Transverse colon (tissue), 4 donors: ENCODE measurements around the gene SPNS3. TPM values are rescaled to one million over a fixed set of nuclear protein-coding genes. Genes with fewer than 3 reads are reported as not detected.

Source experiments
- DNase-seq: peaks from one replicate; pipeline ENCODE4 v3.0.0-alpha.2; 2019
- H3K27ac ChIP-seq, 4 donors: fragments of 200-600 bp; sonication (generic); 2 replicates each; pipeline ENCODE4 v1.5.1; 2016 to 2018; ENCODE audit warnings: inconsistent platforms in 4 of 4
- H3K27me3 ChIP-seq: fragments of 200-600 bp; sonication (generic); 2 replicates; pipeline ENCODE4 v1.5.1; 2017; ENCODE audit warnings: inconsistent platforms
- H3K36me3 ChIP-seq, 4 donors: fragments of 200-600 bp; sonication (generic); 2 replicates each; pipeline ENCODE4 v1.5.1; 2017 to 2019; ENCODE audit warnings: inconsistent platforms in 4 of 4
- H3K4me1 ChIP-seq, 4 donors: fragments of 200-600 bp; sonication (generic); 2 replicates each; pipeline ENCODE4 v1.5.1; 2017 to 2020; ENCODE audit warnings: inconsistent platforms in 4 of 4
- H3K4me3 ChIP-seq, 4 donors: fragments of 200-600 bp; sonication (generic); 1 replicate in 1 of 4; 2 replicates in 3 of 4; pipeline versions ENCODE4 v1.5.1 to v1.6.1; 2017 to 2019; ENCODE audit warnings: inconsistent platforms in 4 of 4
- H3K9me3 ChIP-seq, 2 donors: fragments of 200-600 bp; sonication (generic); 2 replicates each; pipeline ENCODE4 v1.5.1; 2017 to 2019; ENCODE audit warnings: inconsistent platforms in 2 of 2
- EP300 ChIP-seq: sonication (generic); formaldehyde crosslinking; IDR thresholded peaks from one replicate; pipeline ENCODE4 v1.6.1; 2017; ENCODE audit warnings: antibody characterized with exemption, low read depth
- POLR2A ChIP-seq: fragments of 450-650 bp; IDR thresholded peaks from one replicate; pipeline ENCODE4 v1.6.1; 2016; ENCODE audit warnings: antibody characterized with exemption, mild to moderate bottlenecking, moderate library complexity
- POLR2AphosphoS5 ChIP-seq, 3 donors: sonication (generic); formaldehyde crosslinking; IDR thresholded peaks; one replicate each; pipeline ENCODE4 v1.6.1; 2016; ENCODE audit warnings: antibody characterized with exemption in 3 of 3
- WGBS, 2 donors: methylation state at CpG; one replicate each; pipeline ENCODE4 v1.1.5; 2018; ENCODE audit warnings: low coverage in 1 of 2; 5-methylcytosine and 5-hydroxymethylcytosine counted together
- in situ Hi-C, 4 donors: fragments of 200-750 bp; cut with MboI; loops; one replicate each; pipeline versions ENCODE4 v1.15.0 to v1.15.1; 2017; ENCODE audit warnings: low sequenced_read_pairs in 3 of 4, low pct_ligation_motif_present in 1 of 4, low pct_unique_long_range_greater_than_20kb in 1 of 4
- intact Hi-C: fragments of 100-400 bp; cut with DNase I; formaldehyde crosslinking; loops from one replicate; pipeline ENCODE4 v1.15.1; 2023; ENCODE audit warnings: low total_unique reads
- total RNA-seq, 4 donors: library from RNA; depleted of rRNA; stranded (reverse); fragments of >200 nt; gene quantifications; one replicate each; pipeline ENCODE4 v1.1.0, GENCODE V29; 2016
- TF ChIP-seq, protein P1 (sequence below), 5 experiments: fragments of 200-600 bp in 3 of 5; fragments of 450-650 bp in 2 of 5; sonication (generic) in 3 of 5; IDR thresholded peaks; 1 replicate in 2 of 5; 2 replicates in 3 of 5; pipeline ENCODE4 v1.5.1; 2016 to 2017; ENCODE audit warnings: antibody characterized with exemption in 5 of 5, inconsistent platforms in 3 of 5, mild to moderate bottlenecking in 2 of 5, moderate library complexity in 1 of 5

SPNS3 gene
- total RNA-seq, 4 donors from 2014 or later, result not detected

DNA sequence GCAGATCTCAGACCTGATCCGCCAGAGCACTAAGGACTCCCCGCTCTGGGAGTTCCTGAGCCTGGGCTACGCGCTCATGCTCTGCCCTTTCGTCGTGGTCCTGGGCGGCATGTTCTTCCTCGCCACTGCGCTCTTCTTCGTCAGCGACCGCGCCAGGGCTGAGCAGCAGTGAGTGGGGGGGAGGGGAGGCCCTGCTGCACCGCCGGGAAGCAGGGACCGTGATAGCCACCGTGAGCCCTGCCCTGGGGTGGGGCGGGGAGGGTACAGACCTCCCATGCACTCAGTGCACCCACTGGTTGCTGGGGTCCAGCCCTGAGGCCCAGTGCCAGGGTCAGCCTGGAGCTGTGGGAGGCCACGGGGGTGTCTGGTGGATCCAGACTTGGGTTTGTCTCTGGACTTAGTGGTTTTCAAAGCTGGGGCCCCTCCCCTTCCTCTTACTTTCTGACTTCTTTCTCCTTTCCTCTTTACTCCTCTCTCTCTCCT, 102.6 kb downstream of the SPNS3 start:
- H3K27me3 ChIP-seq, result peaks cover 24% of the 10 kb centered on the region
- in situ Hi-C loops, result no loop called here
- peak overlapping the region in 1 of 4 donors; percentile 0 for H3K4me3 ChIP-seq
- H3K9me3 ChIP-seq, result no peaks in the 10 kb centered on the region
- peak overlapping the region in 3 of 4 donors; percentile 30 to 47 (median 35) for H3K27ac ChIP-seq
- TF ChIP-seq EP300 (no peak), POLR2A (no peak), POLR2AphosphoS5 (IDR thresholded peaks at IDR 0.05) (no peak)
- TF ChIP-seq, protein P1, sequence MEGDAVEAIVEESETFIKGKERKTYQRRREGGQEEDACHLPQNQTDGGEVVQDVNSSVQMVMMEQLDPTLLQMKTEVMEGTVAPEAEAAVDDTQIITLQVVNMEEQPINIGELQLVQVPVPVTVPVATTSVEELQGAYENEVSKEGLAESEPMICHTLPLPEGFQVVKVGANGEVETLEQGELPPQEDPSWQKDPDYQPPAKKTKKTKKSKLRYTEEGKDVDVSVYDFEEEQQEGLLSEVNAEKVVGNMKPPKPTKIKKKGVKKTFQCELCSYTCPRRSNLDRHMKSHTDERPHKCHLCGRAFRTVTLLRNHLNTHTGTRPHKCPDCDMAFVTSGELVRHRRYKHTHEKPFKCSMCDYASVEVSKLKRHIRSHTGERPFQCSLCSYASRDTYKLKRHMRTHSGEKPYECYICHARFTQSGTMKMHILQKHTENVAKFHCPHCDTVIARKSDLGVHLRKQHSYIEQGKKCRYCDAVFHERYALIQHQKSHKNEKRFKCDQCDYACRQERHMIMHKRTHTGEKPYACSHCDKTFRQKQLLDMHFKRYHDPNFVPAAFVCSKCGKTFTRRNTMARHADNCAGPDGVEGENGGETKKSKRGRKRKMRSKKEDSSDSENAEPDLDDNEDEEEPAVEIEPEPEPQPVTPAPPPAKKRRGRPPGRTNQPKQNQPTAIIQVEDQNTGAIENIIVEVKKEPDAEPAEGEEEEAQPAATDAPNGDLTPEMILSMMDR (IDR thresholded peaks at IDR 0.05), result no peak
- WGBS, 2 donors, result 40 to 64% methylated on average over 1 to 15 of the region's 19 CpGs
- H3K4me1 ChIP-seq, result peaks cover 6 to 39% (median 24%) of the 10 kb centered on the region in 4 donors
- DNase-seq, result no peak
- intact Hi-C loops, result no loop called here
- H3K36me3 ChIP-seq, result peaks cover 0 to 16% (median 4%) of the 10 kb centered on the region in 4 donors

DNA sequence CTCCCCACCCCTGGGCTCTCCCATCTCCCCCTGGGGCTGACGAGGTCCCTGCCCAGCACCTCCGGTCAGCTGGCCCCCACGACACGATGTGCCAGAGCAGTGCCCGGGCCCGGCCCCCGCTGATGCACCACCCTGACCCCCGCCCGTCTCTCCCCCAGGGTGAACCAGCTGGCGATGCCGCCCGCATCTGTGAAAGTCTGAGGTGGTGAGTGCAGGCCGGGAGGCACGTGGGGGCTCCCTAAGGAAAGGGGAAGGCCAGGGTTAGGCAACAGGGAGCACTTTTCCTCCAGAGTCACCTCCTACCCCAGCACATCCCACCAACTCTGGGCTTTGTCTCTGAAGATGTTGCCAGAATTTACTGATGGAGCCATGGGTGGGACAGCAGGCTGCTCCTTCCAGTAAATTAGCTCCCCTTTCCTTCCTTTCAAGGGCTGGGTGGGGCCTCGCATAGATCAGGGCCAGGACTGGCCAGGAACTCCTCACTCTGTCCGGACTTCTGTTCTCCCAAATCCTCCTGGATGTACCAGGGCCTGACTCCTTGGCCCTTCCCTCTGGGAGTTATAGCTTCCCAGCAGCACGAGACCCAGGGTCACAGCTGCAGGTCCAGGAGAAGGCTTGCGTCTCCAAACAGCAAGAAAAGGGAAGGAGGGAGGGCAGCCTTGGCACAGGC, 103.1 kb downstream of the SPNS3 start:
- H3K27ac ChIP-seq, result peak overlapping the region; percentile 27 to 47 (median 32)
- WGBS, 2 donors, result 33 to 41% methylated on average over 1 to 13 of the region's 18 CpGs
- peaks cover 24% of the 10 kb centered on the region for H3K27me3 ChIP-seq
- intact Hi-C loops, result no loop called here
- peak overlapping the region in 1 of 4 donors; percentile 0 for H3K4me3 ChIP-seq
- TF ChIP-seq EP300 (no peak), POLR2AphosphoS5 (IDR thresholded peaks at IDR 0.05) (no peak), POLR2A (no peak)
- TF ChIP-seq, protein P1 (IDR thresholded peaks at IDR 0.05), result no peak
- peaks cover 0 to 20% (median 5%) of the 10 kb centered on the region in 4 donors for H3K36me3 ChIP-seq
- no peak for DNase-seq
- peaks cover 6 to 39% (median 24%) of the 10 kb centered on the region in 4 donors for H3K4me1 ChIP-seq
- no peaks in the 10 kb centered on the region for H3K9me3 ChIP-seq
- in situ Hi-C loops, result no loop called here

Other genes starting within 250 kb of the SPNS3 start
- 10 to 100 TPM; 53.0 to 69.9 (median 54.7) TPM for gene ANKFY1, start 170.0 kb upstream of the SPNS3 start, total RNA-seq
- 100 to 1,000 TPM in 1 of 4 donors, 10 to 100 TPM in 3; 41.6 to 104 (median 53.0) TPM for gene UBE2G1, start 67.3 kb upstream of the SPNS3 start, total RNA-seq
- 10 to 100 TPM in 3 of 4 donors, 1 to 10 TPM in 1; 8.7 to 72.0 (median 18.2) TPM for gene SPNS2, start 64.9 kb downstream of the SPNS3 start, total RNA-seq
- gene MYBBP1A, start 121.4 kb downstream of the SPNS3 start, total RNA-seq, result 100 to 1,000 TPM in 2 of 4 donors, 10 to 100 TPM in 2; 25.4 to 148 (median 81.5) TPM
- 100 to 1,000 TPM; 214 to 308 (median 283) TPM for gene GGT6, start 126.6 kb downstream of the SPNS3 start, total RNA-seq
- under 1 TPM in 3 of 4 donors, not detected in 1; 0.16 to 0.96 (median 0.40) TPM for gene SMTNL2, start 150.6 kb downstream of the SPNS3 start, total RNA-seq
- under 1 TPM in 2 of 4 donors, not detected in 2; 0.41 to 0.48 TPM for gene ALOX15, start 207.7 kb downstream of the SPNS3 start, total RNA-seq